ENCODE data around the gene CYP2B6. TPM values are rescaled to one million over a fixed set of nuclear protein-coding genes. Genes with fewer than 3 reads are reported as not detected.
"Not testable (repeated sequence)": the region's sequence is repeated elsewhere in the genome, so short reads cannot be mapped to it uniquely, and the experiment has no call there.

Gene CYP2B6
- total RNA-seq, 4 donors from 2014 or later = not detected

DNA sequence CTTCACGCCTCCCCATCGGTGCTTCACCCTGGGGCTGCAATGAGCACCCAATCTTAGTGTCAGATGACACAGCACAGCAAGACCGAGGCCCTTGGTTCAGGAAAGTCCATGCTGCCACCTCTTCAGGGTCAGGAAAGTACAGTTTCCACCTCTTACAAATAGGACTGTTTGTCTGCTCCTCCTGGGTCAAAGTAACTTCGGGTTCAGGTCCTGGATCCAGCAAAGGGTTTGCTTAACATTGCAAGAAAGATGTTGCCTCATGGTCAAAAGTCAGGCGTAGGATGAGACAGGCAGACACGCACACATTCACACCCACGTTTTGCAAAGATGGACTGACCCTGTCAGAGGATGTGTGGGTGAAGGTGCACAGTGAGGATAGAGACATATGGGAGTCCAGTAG lies 1.6 kb upstream of the CYP2B6 start:
- H3K4me3 ChIP-seq = no peak overlapping the region
- peaks cover 0 to 11% (median 0%) of the 10 kb centered on the region in 4 donors for H3K27me3 ChIP-seq
- 83 to 86% methylated on average over 5 to 6 of the region's 7 CpGs for WGBS, 2 donors
- H3K9me3 ChIP-seq = peaks cover 0 to 10% (median 3%) of the 10 kb centered on the region in 3 donors
- no peak overlapping the region for H3K27ac ChIP-seq
- TF ChIP-seq, protein P1, sequence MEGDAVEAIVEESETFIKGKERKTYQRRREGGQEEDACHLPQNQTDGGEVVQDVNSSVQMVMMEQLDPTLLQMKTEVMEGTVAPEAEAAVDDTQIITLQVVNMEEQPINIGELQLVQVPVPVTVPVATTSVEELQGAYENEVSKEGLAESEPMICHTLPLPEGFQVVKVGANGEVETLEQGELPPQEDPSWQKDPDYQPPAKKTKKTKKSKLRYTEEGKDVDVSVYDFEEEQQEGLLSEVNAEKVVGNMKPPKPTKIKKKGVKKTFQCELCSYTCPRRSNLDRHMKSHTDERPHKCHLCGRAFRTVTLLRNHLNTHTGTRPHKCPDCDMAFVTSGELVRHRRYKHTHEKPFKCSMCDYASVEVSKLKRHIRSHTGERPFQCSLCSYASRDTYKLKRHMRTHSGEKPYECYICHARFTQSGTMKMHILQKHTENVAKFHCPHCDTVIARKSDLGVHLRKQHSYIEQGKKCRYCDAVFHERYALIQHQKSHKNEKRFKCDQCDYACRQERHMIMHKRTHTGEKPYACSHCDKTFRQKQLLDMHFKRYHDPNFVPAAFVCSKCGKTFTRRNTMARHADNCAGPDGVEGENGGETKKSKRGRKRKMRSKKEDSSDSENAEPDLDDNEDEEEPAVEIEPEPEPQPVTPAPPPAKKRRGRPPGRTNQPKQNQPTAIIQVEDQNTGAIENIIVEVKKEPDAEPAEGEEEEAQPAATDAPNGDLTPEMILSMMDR (IDR thresholded peaks at IDR 0.05) = no peak
- no peak for TF ChIP-seq POLR2A (IDR thresholded peaks at IDR 0.05)
- DNase-seq = no peak
- intact Hi-C loops (cut with DNase I) = no loop called here
- no peaks in the 10 kb centered on the region for H3K4me1 ChIP-seq
- no peaks in the 10 kb centered on the region for H3K36me3 ChIP-seq

DNA sequence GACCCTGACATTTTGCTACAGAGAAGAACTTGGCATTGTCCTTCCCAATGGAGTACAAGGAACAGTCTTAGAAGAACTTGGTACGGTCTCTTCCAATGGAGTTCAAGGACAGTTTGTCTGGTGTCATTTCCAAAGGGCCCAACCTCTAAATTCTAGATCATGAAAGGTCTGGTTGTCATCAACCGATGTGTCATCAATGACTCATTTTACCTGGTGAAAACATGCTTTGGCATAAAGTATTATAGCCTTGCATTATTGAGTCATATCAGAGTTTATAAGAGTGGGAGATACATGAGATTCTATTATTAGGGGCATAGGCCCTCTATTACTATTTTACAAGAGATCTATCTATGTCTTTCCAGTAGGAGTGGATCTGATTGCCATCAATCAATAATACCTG lies 4.3 kb downstream of the CYP2B6 start:
- TF ChIP-seq, protein P1 (IDR thresholded peaks at IDR 0.05) = no peak
- no peak for TF ChIP-seq POLR2A (IDR thresholded peaks at IDR 0.05)
- 38 to 40% methylated on average over 2 of the region's 2 CpGs for WGBS, 2 donors

DNA sequence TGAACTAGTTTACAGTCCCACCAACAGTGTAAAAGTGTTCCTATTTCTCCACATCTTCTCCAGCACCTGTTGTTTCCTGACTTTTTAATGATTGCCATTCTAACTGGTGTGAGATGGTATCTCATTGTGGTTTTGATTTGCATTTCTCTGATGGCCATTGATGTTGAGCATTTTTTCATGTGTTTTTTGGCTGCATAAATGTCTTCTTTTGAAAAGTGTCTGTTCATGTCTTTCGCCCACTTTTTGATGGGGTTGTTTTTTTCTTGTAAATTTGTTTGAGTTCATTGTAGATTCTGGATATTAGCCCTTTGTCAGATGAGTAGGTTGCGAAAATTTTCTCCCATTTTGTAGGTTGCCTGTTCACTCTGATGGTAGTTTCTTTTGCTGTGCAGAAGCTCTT lies 7.9 kb downstream of the CYP2B6 start:
- intact Hi-C loops (cut with DNase I); H3K4me1 ChIP-seq; H3K36me3 ChIP-seq; H3K4me3 ChIP-seq; DNase-seq; H3K27ac ChIP-seq; H3K27me3 ChIP-seq; H3K9me3 ChIP-seq: not testable (repeated sequence)
- WGBS, 2 donors = 80 to 95% methylated on average over 1 to 2 of the region's 2 CpGs

More for the DNA sequence above, 4.3 kb downstream of the CYP2B6 start:
- intact Hi-C loops (cut with DNase I) = no loop called here
- Histone ChIP-seq H3K36me3 (no peaks in the 10 kb centered on the region), H3K4me1 (no peaks in the 10 kb centered on the region), H3K27me3 (peaks cover 0 to 5% (median 0%) of the 10 kb centered on the region in 4 donors), H3K9me3 (no peaks in the 10 kb centered on the region), H3K4me3 (no peak overlapping the region), H3K27ac (no peak overlapping the region)
- no peak for DNase-seq

DNA sequence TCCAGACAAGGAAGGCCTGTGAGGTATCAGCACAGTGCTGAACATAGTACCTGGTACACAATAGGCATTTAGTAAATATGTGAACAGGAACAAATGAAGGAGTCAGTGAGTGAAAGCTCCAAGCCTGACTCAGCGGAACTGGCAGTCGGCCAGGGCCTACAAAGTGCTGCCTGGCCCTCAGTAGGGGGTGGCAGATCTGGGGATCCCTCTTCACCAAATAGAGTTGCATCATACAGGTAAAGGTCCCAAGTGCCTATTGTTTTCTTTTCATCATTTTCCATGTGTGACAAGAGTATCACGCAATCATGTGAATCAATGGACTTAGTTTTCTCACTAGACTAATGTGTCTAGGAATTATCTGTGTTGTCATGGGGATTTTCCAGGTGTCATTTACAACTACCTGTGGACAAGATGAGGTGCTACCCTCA lies 9.2 kb downstream of the CYP2B6 start:
- H3K36me3 ChIP-seq = no peaks in the 10 kb centered on the region
- no peaks in the 10 kb centered on the region for H3K9me3 ChIP-seq
- 39 to 49% methylated on average over 3 of the region's 3 CpGs for WGBS, 2 donors
- H3K27me3 ChIP-seq = peaks cover 0 to 14% (median 0%) of the 10 kb centered on the region in 4 donors
- H3K27ac ChIP-seq = no peak overlapping the region
- H3K4me1 ChIP-seq = no peaks in the 10 kb centered on the region
- no peak overlapping the region for H3K4me3 ChIP-seq
- no peak for TF ChIP-seq POLR2A (IDR thresholded peaks at IDR 0.05)
- TF ChIP-seq, protein P1 (IDR thresholded peaks at IDR 0.05) = no peak
- no peak for DNase-seq
- intact Hi-C loops (cut with DNase I) = no loop called here

DNA sequence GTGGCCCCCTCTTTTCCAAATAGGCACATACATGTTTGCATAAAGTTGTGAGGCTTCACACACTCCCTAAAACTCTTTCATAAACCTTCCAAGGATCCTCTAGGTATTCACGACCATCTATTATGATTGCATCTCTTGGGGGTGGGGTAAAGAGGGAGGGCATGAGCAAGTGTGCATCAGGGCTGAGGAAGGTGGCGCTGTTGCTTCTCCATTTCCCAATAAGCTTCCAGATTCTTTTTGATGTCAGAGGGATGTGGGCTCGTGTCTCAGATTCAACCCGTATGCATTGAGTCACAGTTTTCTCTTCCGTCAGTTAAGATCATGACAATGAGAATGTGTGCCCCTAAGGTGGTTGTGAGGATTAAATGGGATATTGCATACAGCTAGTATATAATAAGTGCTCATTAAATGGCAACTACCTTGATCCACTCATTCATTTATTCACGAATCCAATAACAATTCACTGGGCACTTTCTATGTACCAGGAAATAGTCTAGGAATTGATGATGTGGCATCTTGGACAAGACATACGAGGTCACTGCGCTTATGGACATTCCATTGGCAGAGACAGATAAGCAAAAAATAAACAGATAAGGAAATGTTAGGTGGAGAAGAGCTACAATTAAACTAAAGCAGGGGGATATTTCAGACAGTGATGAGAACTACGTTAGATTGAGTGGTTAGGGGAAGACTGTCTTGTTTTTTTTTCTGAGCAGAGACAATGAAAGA lies 10.3 kb downstream of the CYP2B6 start:
- Histone ChIP-seq H3K27me3 (peaks cover 0 to 24% (median 0%) of the 10 kb centered on the region in 4 donors), H3K4me1 (no peaks in the 10 kb centered on the region), H3K36me3 (no peaks in the 10 kb centered on the region), H3K4me3 (no peak overlapping the region), H3K9me3 (no peaks in the 10 kb centered on the region), H3K27ac (no peak overlapping the region)
- intact Hi-C loops (cut with DNase I) = no loop called here
- TF ChIP-seq, protein P1 (IDR thresholded peaks at IDR 0.05) = no peak
- no peak for TF ChIP-seq POLR2A (IDR thresholded peaks at IDR 0.05)
- no peak for DNase-seq
- 67 to 77% methylated on average over 9 of the region's 9 CpGs for WGBS, 2 donors

DNA sequence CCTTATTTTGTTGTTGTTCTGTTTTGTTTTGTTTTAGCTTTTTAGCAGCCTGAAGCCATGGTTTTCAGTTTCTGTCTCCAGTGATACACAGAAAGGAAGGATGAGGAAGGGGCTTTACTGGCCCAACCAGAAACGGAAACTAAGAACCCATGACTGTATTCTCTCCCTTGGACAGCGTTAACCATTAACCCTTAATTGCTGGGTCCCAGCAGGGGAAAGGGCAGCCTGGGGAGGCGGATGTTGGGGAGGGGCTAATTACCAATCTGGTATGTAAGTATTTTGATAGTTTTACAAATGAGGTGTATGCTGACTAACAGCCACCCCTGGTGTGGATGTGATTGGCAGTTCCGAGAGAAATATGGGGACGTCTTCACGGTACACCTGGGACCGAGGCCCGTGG lies 12.6 kb downstream of the CYP2B6 start:
- H3K27ac ChIP-seq; H3K36me3 ChIP-seq; H3K4me1 ChIP-seq; DNase-seq; intact Hi-C loops (cut with DNase I); H3K9me3 ChIP-seq; H3K4me3 ChIP-seq: not testable (repeated sequence)
- 56% methylated on average over 5 to 6 of the region's 8 CpGs for WGBS, 2 donors
- peaks cover 0 to 38% (median 0%) of the 10 kb centered on the region in 4 donors for H3K27me3 ChIP-seq
